Measurements from ENCODE around the gene UNC80.

Gene UNC80

GRCh38 chr2:209984291-209984690 is 212.7 kb downstream of the UNC80 start:
- no peak overlapping the region for H3K4me3 ChIP-seq (ENCODE audit: low read depth, low read length)
- no peak for DNase-seq (ENCODE audit: low read depth)
- TF ChIP-seq CTCF (IDR thresholded peaks at IDR 0.05; ENCODE audit: control insufficient read depth, extremely low read depth, insufficient read depth): no peak

GRCh38 chr2:209985874-209986273 is 214.2 kb downstream of the UNC80 start:
- H3K4me3 ChIP-seq (ENCODE audit: low read depth, low read length): no peak overlapping the region
- DNase-seq (ENCODE audit: low read depth): no peak
- no peak for TF ChIP-seq CTCF (IDR thresholded peaks at IDR 0.05; ENCODE audit: control insufficient read depth, extremely low read depth, insufficient read depth)

- H3K4me3 ChIP-seq (ENCODE audit: low read depth, low read length): no peak overlapping the region
- TF ChIP-seq CTCF (IDR thresholded peaks at IDR 0.05; ENCODE audit: control insufficient read depth, extremely low read depth, insufficient read depth): no peak
- DNase-seq (ENCODE audit: low read depth): no peak
Measured at GRCh38 chr2:209986415-209986814, 214.8 kb downstream of the UNC80 start.

GRCh38 chr2:209988010-209988409 is 216.4 kb downstream of the UNC80 start:
- no peak for DNase-seq (ENCODE audit: low read depth)
- H3K4me3 ChIP-seq (ENCODE audit: low read depth, low read length): no peak overlapping the region
- TF ChIP-seq CTCF (IDR thresholded peaks at IDR 0.05; ENCODE audit: control insufficient read depth, extremely low read depth, insufficient read depth): no peak

- no peak overlapping the region for H3K4me3 ChIP-seq (ENCODE audit: low read depth, low read length)
- no peak for DNase-seq (ENCODE audit: low read depth)
- no peak for TF ChIP-seq CTCF (IDR thresholded peaks at IDR 0.05; ENCODE audit: control insufficient read depth, extremely low read depth, insufficient read depth)
Measured at GRCh38 chr2:209990838-209991237, 219.2 kb downstream of the UNC80 start.

- no peak for TF ChIP-seq CTCF (IDR thresholded peaks at IDR 0.05; ENCODE audit: control insufficient read depth, extremely low read depth, insufficient read depth)
- DNase-seq (ENCODE audit: low read depth): no peak
- H3K4me3 ChIP-seq (ENCODE audit: low read depth, low read length): no peak overlapping the region
Measured at GRCh38 chr2:209993968-209994367, 222.3 kb downstream of the UNC80 start.

- no peak overlapping the region for H3K4me3 ChIP-seq (ENCODE audit: low read depth, low read length)
- no peak for DNase-seq (ENCODE audit: low read depth)
- TF ChIP-seq CTCF (IDR thresholded peaks at IDR 0.05; ENCODE audit: control insufficient read depth, extremely low read depth, insufficient read depth): no peak
Measured at GRCh38 chr2:209998596-209998995, 227.0 kb downstream of the UNC80 start.

Data from LNCaP clone FGC (cell line).